HG03196 (cell line): ENCODE data around the gene ANGPTL8.

Experiments used
- ATAC-seq: cut with Tn5 transposase; IDR thresholded peaks from one replicate; pipeline ENCODE4 v1.9.1; 2021; ENCODE audit not compliant: unreplicated experiment

Gene ANGPTL8

DNA sequence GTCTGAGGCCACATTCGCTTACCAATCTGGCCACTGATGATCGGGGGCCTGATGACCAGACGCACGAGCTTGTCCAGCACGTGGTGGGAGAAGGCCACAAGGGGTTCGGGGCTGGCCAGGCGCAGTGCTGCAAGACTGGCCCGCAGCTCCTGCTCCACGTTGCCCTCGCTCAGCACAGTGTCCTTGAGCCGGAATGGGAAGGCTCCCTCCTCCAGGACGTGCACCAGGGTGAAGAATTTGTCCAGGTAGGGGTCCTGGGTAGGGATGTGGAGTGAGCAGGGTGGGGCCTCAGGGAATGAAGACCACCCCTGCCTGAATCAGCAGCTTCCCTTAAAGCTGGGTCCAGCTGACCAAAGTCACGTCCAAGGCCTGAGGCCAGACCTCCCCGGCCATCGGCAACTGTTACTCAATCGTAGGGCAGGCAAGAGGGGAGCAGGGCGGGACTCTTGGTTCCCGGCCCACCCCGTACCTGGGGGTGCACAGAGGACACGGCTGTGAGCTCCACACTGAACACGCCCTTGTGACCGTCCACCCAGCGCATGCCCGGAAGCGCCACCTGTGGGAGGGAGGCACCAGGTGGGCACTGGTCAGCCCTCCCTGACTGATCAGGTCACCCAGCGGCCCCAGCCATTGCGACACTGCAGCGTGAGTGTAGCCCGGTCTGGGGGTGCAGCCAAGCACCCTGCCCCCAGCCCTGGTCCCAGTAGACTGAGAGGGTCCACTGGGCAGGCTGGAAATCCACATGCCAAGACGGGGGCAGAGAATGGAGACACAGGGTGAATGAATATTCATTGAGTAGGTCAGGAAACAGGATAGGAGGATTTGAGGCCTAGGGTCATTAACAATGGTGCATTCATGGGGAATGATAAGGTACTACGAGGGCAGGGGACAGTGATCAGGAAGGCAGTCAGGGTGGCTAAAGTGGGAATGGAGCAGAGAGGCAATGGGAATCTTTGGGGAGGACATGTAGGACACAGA is 2.8 kb upstream of the ANGPTL8 start:
- ATAC-seq = no peak

DNA sequence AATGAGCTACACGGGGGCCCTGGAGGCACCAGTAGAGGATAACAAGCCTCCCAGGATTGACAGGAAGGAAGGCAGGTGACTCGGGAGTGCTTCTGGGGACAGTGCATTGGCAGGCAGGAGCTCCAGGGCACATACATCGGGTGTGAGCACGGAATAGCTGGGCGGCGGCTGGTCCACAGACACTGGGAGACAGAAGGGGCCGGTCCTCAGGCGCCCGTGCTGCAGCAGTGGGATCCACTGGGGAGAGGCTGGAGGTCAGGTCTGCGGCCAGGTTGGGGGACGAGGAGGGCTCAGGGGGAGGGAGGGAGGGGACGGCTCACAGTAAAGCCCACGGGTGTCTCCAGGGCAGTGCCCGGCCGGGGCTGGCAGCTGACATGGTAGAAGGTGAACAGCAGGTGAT is 2.1 kb upstream of the ANGPTL8 start:
- no peak for ATAC-seq

DNA sequence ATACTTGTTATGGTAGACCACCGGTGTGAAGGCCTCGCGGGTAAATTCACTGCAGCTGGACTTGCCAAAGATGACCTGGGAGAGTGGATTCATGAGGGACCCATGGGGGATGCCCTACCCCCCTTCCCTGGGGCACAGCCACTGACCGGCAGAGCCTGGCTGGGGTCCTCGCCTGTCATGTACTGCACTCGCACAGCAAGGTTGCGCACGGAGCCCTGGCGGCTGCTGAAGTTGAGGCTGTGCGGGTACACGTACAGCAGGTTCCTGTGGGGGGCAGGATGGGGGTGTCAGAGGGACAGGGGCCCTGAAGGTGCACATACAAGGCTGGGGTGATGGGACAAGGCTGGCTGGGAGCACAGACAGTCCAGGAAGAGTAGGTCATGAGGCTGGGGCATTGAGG is 1.4 kb upstream of the ANGPTL8 start:
- no peak for ATAC-seq

DNA sequence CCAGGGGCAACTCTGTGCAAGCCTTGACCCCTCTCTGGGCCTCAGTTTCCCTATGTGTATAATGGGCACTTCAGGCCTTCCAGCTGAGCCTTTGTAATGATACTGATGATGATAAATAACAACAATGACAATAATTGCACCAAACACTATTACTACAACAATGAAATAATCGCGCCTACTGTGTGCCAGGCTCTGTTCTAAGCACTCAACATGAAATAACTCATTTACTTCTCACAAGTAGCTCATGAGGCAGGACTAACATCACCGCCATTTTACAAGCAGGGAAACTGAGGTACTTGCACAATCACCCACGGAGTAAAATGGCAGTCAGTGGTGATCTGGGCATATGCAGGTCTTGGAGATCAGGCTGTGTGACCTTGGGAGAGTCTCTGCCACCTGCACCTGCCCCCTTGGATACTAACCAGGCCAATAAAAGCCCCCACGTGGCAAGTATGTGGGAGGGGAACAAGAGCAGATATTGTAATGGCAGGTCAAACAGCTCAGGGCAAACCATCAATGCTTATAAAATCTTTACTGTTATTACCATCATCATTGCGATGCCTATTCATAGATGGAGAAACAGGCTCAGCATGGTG is 540 bp upstream of the ANGPTL8 start:
- no peak for ATAC-seq

DNA sequence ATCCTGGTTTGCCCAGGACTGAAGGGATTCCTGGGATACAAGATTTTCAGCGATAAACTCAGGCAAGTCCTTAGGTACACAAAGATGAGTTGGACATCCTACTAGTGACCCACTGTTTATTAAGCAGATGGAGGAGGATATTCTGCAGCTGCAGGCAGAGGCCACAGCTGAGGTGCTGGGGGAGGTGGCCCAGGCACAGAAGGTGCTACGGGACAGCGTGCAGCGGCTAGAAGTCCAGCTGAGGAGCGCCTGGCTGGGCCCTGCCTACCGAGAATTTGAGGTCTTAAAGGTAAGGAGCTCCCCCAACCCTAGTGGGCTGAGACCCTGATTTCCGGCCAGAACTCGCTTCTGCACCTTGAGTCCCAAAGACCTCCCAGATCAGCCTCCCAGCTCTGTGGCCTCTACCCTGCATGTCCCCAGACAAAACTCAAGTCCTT is 607 bp downstream of the ANGPTL8 start:
- no peak for ATAC-seq

DNA sequence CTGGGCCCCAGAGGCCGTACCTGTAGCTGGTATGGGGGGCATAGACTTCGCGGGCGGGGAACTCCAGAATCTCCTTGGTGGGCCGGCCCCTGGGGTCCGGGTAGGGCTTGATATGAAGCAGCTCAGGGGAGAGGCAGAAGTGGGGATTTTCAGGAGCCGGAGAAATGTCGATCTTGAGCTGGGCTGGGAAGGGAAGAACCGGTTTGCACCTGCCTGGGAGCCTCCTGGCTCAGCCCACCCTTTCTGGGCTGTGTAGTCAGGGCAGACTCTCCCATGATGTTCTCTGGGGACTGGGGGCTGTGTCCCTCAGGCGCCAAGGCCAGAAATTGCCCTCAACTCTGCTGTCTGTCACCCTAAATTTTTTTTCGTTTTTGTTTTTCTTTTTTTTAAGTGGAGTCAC is 2.6 kb downstream of the ANGPTL8 start:
- no peak for ATAC-seq

DNA sequence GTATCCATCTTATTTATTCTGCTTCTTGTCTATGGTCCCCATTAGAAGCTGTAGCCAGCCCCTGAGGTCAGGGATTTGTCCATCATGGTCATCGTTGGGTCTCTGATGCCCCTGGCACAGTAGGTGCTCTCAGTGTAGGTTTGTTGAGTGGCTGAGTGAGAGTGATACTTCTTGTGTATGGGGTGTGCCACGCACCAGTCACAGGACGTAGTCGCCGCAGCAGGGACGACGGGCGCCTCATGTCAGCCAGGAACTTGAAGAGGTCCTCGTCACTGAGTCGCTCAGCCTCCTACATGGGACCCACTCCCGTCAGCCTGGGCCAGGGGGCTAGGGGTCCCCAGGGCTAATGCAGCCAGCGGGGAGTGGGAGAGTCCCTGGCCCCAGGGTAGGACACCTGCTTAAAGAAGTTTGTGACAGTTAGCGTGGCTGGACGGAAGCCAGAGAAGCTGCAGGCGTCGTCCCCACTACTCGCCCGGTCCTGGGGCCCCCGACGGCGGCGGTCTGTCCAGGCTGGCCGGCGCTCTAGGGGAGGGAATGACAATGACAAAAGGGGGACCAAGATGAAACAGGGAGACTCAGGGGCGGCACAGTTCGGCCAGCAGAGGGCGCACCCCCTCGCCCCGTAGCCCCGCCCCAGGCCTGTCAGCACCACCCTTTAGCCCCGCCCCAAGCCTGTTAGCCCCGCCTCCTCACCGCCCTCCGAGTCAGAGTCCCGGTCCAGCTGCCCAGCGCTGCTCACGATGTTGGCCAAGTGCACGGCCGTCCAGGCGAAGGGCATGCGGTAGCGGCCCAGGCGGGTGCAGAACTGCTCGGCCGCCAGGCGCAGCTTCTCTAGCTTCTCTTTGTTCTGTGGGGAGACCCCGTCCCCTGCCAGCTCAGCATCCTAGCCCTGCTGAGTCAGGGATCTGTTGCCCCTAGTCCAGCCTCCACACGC is 3.7 kb downstream of the ANGPTL8 start:
- ATAC-seq = no peak

DNA sequence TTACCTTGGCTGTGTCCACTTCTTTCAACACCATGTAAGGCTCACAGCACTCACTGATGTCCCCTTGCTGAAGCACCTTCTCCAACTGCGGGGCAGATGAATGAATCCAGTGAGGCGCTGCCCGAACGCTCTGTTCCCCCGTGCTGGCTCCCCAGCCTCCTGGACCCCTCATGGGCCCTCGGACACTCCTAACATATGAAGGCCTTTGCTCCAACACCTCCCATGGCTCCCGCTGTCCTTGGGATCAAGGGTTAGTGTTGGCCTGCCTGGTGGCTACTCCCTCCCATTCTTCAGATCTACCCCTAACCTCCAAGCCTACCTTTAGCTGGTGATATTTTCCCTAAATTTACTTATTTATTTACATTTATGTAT is 4.4 kb downstream of the ANGPTL8 start:
- ATAC-seq = no peak

DNA sequence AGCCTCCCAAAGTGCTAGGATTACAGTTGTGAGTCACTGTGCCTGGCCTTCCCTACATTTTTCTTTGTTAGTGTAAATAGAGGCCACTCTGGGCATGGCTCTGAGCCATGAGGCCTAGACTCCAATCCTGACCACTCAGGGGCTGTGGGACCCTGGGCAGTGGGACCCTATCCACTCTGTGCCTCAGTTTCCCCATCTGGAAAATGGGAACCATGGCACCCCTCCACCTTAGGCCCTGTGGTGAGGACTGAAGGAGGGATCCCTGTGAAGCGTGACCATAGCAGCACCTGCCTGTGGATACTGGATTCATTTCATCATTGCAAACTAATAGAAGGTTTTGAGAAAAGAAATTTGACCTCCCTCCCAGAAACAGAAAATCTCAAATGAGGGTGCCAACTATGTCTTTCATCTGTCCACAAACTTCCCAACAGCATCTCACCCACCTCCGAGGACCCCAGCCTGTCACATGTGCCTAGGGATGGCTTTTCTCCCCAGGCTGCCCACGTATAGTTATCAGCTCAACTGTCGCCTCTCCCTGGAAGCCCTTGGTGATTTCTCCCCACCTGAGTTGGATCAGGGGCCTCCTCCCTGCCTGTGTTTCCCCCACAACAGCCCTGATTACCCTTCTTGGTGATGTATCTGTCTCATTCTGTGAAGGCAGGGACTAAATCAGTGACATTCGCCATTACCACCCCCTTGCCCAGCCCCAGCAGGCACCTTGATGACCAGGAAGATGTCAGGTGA is 5.6 kb downstream of the ANGPTL8 start:
- no peak for ATAC-seq

DNA sequence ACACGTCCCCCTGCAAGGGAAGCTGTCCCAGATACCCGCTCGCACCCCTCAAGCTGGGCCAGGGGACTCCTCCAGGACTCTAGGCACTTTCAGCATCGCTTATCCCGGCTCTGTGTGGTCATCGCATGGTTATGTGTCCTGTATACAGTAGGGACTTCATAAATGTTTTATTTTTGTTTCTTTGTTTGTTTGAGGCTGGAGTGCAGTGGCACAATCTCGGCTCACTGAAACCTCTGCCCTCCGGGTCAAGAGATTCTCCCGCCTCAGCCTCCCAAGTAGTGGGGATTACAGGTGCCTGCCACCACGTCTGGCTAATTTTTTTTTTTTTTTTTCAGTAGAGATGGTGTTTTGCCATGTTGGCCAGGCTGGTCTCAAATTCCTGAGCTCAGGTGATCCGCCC is 7.5 kb downstream of the ANGPTL8 start:
- ATAC-seq = no peak

DNA sequence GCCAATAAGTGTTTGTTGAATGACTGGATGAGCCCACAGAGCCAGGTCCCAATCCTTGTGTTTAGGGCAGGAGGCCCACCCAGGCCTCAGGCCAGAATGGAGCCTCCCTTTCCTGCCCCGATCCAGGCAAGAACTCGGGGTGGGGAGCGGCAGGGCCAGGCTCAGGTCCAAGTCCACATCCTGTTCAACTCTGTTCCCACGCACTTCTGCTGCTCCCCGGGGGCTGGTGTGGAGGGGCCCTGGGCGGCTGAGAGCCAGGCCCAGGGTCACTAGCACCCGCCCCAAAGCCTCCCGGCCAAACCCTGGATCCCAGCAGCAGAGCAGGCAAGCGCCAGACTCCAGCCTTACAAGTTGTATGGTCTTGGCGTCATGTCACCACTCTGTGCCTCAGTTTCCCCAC is 8.0 kb downstream of the ANGPTL8 start:
- ATAC-seq = no peak

DNA sequence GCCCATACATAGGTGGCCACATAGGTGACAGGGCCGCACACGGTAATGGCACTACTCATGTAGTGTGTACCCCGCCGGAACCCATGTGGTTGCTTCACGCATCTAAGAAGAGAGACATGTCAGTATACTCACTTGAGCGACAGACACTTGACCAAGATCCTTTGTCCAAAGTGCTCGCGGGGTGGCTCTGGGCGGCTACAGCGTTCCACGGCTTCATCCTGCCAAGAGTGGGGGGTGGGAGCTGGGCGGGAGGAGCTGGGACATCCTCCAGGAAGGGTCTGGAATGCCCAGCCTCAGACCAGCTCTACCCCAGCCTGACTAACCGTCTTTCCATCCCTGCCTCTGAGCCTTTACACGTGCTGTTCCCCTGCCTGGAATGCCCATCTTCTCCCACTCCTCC is 8.5 kb downstream of the ANGPTL8 start:
- ATAC-seq = no peak

DNA sequence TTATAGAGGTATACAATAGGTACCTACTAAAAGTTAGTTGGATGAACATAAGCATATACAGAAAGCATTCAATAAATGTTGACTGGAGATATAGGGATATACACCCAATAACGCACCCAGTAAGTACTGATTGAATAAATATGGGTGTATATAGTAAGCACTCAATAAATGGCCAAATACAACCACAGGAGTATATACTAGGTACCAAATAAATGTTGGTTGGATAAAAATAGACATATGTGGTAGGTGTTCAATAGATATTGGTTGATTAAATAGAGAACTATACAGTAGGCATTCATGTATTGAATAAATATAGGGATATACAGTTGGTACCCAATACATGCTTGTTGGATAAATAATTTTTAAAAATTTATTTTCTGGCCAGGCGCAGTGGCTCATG is 9.4 kb downstream of the ANGPTL8 start:
- no peak for ATAC-seq

DNA sequence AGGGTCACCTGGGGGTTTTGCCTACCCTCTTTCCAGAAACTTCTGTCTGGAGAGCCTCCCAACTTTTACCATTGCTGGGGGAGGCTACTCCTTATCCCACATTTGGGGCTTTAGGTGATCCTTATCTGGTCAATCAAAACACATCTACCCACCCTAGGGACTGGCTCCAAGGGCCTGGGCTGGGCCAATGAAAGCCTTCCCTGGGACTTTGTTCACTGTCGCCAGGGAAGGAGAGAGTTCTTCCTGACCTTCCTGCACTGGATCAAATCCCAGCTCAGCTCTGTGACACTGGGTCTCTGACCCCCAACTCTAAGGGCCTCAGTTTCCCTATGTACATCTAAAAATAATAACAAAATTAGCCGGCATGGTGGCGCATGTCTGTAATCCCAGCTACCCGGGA is 11.8 kb downstream of the ANGPTL8 start:
- no peak for ATAC-seq

DNA sequence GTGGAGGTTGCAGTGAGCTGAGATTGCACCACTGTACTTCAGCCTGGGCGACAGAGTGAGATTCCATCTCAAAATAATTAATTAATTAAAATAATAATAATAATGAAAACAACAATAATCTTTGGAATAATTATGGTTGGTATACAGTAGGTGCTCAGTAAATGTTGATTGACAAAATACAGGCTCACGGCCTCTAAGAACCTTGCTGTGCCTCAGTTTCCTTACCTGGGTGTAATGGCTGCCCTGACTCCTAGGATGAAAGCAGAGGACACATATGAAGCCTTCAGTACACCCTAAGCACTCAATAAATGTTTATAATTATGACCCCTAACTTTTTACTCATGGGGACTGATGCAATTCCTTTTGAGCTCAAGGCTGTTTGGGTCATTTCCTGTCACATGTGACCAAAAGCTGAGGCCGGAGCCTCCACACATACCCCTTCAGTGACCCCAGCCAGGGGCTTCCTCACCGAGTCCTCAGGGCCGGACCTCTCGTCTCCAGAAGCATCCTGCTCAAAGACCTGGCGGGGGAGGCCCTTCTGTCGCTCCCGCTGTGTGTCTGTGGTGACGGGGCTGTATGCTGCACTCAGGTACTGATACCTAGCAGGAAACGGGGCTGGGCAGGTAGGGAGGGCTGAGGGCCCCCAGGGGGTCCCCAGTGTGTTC is 12.4 kb downstream of the ANGPTL8 start:
- ATAC-seq = no peak

DNA sequence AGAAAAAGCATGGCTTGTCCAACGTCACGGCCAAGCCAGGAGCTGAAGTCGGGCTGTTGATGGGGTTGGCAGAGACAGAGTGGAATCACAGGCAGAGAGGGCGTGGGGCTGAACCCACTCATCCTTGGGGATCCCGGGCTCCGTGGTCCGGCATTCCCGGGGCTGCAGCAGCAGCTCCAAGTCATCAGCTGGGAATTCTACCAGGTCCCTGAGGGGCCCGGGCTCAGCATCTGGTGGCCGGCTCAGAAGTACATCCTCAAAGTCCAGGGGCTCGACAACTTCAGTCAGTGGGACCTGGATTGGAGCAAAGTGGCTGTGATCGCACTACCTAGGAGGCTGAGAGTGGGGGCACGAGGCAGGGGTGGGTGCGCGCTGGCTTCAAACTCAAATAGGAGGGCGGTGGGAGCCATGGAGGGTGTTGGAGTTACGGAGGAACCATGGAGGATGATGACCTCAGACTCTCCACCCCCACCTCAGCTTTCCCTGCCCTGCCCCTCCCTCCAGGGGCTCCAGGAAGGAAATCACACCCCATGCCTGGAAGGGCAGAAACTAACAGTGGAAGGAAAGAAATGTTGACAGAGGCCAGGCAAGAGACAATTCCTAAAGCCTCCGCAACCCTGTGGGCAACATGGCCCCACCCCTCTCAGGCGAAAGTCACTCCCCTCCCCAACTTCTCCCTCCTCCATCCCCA is 13.4 kb downstream of the ANGPTL8 start:
- no peak for ATAC-seq

DNA sequence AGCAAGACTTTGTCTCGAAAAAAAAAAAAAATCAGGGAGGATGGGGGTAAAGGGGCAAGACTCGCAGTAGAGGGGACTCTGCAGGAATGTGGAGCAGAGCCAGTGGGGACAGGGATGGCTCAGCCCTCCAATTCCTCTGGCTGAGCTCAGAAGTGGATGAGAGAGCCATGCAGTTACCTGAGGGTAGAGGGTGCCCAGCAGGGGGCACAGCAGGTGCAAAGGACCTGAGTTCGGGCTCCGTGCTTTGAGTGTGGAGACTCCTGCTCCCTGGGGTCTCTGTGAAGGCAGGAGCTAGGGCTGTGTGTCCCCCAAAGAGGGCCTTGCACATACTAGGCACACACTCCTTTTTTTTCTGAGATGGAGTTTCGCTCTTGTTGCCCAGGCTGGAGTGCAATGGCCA is 15.2 kb downstream of the ANGPTL8 start:
- no peak for ATAC-seq

DNA sequence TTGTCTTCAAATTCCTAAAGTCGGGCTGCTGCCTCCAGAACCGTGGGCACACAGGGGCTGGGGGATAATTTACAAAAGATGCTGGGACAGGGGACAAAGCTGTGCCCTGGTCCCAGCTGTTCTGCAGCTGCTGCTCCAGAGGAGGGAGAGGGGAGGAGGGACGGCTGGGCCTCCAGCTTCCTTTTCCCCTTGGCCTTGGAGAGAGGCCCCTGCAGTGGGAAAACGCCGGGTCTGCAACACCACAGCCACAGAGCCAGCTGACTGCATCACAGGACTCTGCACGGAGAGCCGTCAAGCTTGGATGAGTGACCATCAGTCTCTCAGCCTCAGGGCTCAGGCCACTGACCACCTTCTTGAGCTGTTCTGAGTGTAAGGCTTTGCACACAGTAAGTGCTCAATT is 16.8 kb downstream of the ANGPTL8 start:
- ATAC-seq = no peak

DNA sequence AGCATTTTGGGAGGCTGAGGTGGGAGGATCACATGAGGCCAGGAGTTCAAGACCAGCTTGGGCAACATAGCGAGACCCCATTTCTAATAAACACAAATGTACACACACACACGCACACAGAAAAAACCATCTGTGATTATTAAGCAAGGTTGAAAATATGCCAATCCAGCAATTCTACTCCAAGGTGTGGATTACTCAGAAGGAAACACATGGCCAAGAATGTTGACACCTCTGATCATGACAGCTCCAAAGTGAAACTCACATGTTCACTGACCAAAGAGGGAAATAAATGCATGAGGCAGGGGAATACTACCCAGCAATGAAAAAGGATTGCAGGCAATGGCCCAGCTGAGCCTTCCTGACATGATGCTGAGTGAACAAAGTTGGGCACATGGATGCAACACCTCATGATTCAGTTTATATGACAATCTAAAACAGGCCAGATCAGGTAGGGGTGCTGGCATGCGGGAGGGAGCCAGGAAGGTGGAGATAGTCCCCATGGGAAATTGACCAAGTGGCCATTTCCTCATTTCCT is 18.5 kb downstream of the ANGPTL8 start:
- ATAC-seq = no peak
